Rectal smooth muscle tissue (tissue), 1 donor: Measurements from ENCODE around the gene NKX1-1.

Source experiments
- H3K27ac ChIP-seq: one replicate; pipeline ENCODE4 v1.7.0; 2013; ENCODE audit warnings: low read depth, low read length, inconsistent platforms
- H3K27me3 ChIP-seq: one replicate; pipeline ENCODE4 v1.7.0; 2013; ENCODE audit warnings: low read length; ENCODE audit not compliant: control insufficient read depth, insufficient read depth
- H3K36me3 ChIP-seq: one replicate; pipeline ENCODE4 v1.7.0; 2013; ENCODE audit warnings: low read length; ENCODE audit not compliant: control insufficient read depth, insufficient read depth
- H3K4me1 ChIP-seq: one replicate; pipeline ENCODE4 v1.7.0; 2013; ENCODE audit warnings: low read length; ENCODE audit not compliant: control insufficient read depth, insufficient read depth
- H3K4me3 ChIP-seq: one replicate; pipeline ENCODE4 v1.7.0; 2013; ENCODE audit warnings: low read length
- H3K9ac ChIP-seq: one replicate; pipeline ENCODE4 v1.7.0; 2013; ENCODE audit warnings: low read length

NKX1-1 gene

GRCh38 chr4:1359976-1360375, 46.3 kb downstream of the NKX1-1 start:
- H3K27me3 ChIP-seq, result no peaks in the 10 kb centered on the region
- peaks cover 3% of the 10 kb centered on the region for H3K36me3 ChIP-seq
- H3K4me1 ChIP-seq, result no peaks in the 10 kb centered on the region
- no peak overlapping the region for H3K27ac ChIP-seq
- no peak overlapping the region for H3K9ac ChIP-seq
- H3K4me3 ChIP-seq, result no peak overlapping the region

- Histone ChIP-seq H3K36me3 (peaks cover 3% of the 10 kb centered on the region), H3K4me1 (no peaks in the 10 kb centered on the region), H3K9ac (no peak overlapping the region), H3K27me3 (no peaks in the 10 kb centered on the region), H3K27ac (no peak overlapping the region), H3K4me3 (no peak overlapping the region)
Measured at GRCh38 chr4:1359144-1359501, 47.1 kb downstream of the NKX1-1 start.

- Histone ChIP-seq H3K4me1 (no peaks in the 10 kb centered on the region), H3K36me3 (peaks cover 3% of the 10 kb centered on the region), H3K9ac (no peak overlapping the region), H3K27ac (no peak overlapping the region), H3K4me3 (no peak overlapping the region), H3K27me3 (no peaks in the 10 kb centered on the region)
Measured at GRCh38 chr4:1358421-1359143, 47.7 kb downstream of the NKX1-1 start.

- peaks cover 3% of the 10 kb centered on the region for H3K36me3 ChIP-seq
- H3K27me3 ChIP-seq, result no peaks in the 10 kb centered on the region
- H3K4me1 ChIP-seq, result no peaks in the 10 kb centered on the region
- H3K27ac ChIP-seq, result no peak overlapping the region
- H3K9ac ChIP-seq, result no peak overlapping the region
- H3K4me3 ChIP-seq, result no peak overlapping the region
Measured at GRCh38 chr4:1357356-1358248, 48.6 kb downstream of the NKX1-1 start.

- H3K27ac ChIP-seq, result no peak overlapping the region
- H3K4me1 ChIP-seq, result peaks cover 2% of the 10 kb centered on the region
- H3K9ac ChIP-seq, result no peak overlapping the region
- H3K4me3 ChIP-seq, result no peak overlapping the region
- no peaks in the 10 kb centered on the region for H3K27me3 ChIP-seq
- H3K36me3 ChIP-seq, result no peaks in the 10 kb centered on the region
Measured at GRCh38 chr4:1356181-1356998, 49.9 kb downstream of the NKX1-1 start.

- no peaks in the 10 kb centered on the region for H3K36me3 ChIP-seq
- peaks cover 2% of the 10 kb centered on the region for H3K4me1 ChIP-seq
Measured at GRCh38 chr4:1355378-1355777, 50.9 kb downstream of the NKX1-1 start.

GRCh38 chr4:1354983-1355275, 51.3 kb downstream of the NKX1-1 start:
- no peaks in the 10 kb centered on the region for H3K36me3 ChIP-seq
- no peak overlapping the region for H3K27ac ChIP-seq
- H3K27me3 ChIP-seq, result no peaks in the 10 kb centered on the region
- no peak overlapping the region for H3K4me3 ChIP-seq
- no peak overlapping the region for H3K9ac ChIP-seq
- H3K4me1 ChIP-seq, result peaks cover 2% of the 10 kb centered on the region

More at GRCh38 chr4:1355378-1355777, 50.9 kb downstream of the NKX1-1 start:
- H3K9ac ChIP-seq, result no peak overlapping the region
- no peak overlapping the region for H3K4me3 ChIP-seq
- H3K27me3 ChIP-seq, result no peaks in the 10 kb centered on the region
- no peak overlapping the region for H3K27ac ChIP-seq

GRCh38 chr4:1354136-1354982, 51.9 kb downstream of the NKX1-1 start:
- Histone ChIP-seq H3K9ac (no peak overlapping the region), H3K36me3 (no peaks in the 10 kb centered on the region), H3K27ac (no peak overlapping the region), H3K27me3 (no peaks in the 10 kb centered on the region), H3K4me3 (no peak overlapping the region), H3K4me1 (peaks cover 2% of the 10 kb centered on the region)

- Histone ChIP-seq H3K4me3 (no peak overlapping the region), H3K36me3 (no peaks in the 10 kb centered on the region), H3K4me1 (peaks cover 5% of the 10 kb centered on the region), H3K9ac (no peak overlapping the region), H3K27me3 (no peaks in the 10 kb centered on the region), H3K27ac (no peak overlapping the region)
Measured at GRCh38 chr4:1353186-1354055, 52.8 kb downstream of the NKX1-1 start.
